ENCODE results near the gene RASSF9.

The RASSF9 gene

DNA sequence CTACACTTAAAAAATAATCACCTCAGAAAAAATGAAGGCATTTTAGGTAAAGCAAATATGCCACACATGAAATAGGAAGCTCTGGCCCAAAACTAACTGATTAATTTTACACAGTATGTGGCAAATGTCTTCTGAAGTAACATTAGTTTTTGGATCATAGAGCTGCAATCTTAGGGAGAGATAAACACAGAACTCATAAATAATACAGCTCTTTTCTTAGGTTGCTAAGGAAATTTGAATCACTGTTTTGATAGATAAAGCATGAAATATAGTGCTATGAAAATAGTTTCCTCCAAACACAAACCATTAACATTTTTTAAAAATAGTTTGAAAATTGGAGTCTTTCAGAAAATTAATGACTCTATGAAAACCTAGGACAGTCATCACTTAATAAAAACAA, 15.0 kb downstream of the RASSF9 start:
- no peaks in the 10 kb centered on the region for H3K9me3 ChIP-seq (ENCODE audit: control insufficient read depth, insufficient read depth, low read length)
- no peak overlapping the region for H3K4me3 ChIP-seq (ENCODE audit: low read length)
- no peak for DNase-seq (ENCODE audit: low read depth, low spot score)
- H3K36me3 ChIP-seq (ENCODE audit: control insufficient read depth, insufficient read depth, low read length): no peaks in the 10 kb centered on the region
- H3K27ac ChIP-seq (ENCODE audit: low read length): no peak overlapping the region
- H3K4me1 ChIP-seq (ENCODE audit: control insufficient read depth, insufficient read depth, low read length): no peaks in the 10 kb centered on the region
- H3K27me3 ChIP-seq (ENCODE audit: control insufficient read depth, insufficient read depth, low read length): no peaks in the 10 kb centered on the region

DNA sequence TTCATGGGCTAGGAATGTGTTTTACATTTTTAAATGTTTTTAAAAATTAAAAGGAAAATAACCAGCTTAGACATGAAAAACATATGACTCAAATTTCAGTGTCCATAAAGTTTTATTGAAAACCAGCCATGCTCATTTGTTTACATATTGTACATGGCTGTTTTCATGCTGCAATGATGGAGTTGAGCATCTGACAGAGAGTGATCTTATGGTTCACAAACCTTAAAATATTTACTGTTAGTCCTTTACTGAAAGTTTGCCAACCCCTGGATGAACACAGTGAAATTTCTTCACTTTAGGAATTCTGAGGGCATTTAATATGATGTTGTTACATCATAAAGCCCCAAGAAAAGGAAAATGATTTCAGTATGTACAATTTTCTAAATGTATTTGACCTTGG, 16.1 kb downstream of the RASSF9 start:
- Histone ChIP-seq H3K4me3 (ENCODE audit: low read length) (no peak overlapping the region), H3K27ac (ENCODE audit: low read length) (no peak overlapping the region), H3K36me3 (ENCODE audit: control insufficient read depth, insufficient read depth, low read length) (no peaks in the 10 kb centered on the region), H3K27me3 (ENCODE audit: control insufficient read depth, insufficient read depth, low read length) (no peaks in the 10 kb centered on the region), H3K4me1 (ENCODE audit: control insufficient read depth, insufficient read depth, low read length) (no peaks in the 10 kb centered on the region), H3K9me3 (ENCODE audit: control insufficient read depth, insufficient read depth, low read length) (no peaks in the 10 kb centered on the region)
- no peak for DNase-seq (ENCODE audit: low read depth, low spot score)

DNA sequence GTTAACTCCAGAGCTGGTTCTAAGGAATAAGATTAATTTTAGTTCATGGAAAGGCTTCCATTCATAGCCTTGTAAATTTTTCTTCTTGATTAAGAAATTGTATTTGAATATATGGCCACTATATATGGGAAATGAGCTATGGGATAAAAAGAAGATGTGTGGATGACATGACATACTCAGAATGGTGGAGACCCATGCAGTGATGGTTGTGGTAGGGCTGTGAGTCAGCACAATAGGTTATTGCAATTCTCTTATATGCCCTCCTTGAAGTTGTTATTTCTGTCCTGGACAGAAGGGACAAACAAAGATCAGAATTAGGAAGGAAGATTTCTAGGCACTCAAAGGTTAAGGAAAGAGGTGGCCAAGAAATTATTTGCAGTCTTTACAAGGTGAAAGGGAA, 21.5 kb downstream of the RASSF9 start:
- Histone ChIP-seq H3K27ac (ENCODE audit: low read length) (no peak overlapping the region), H3K27me3 (ENCODE audit: control insufficient read depth, insufficient read depth, low read length) (no peaks in the 10 kb centered on the region), H3K4me1 (ENCODE audit: control insufficient read depth, insufficient read depth, low read length) (no peaks in the 10 kb centered on the region), H3K9me3 (ENCODE audit: control insufficient read depth, insufficient read depth, low read length) (no peaks in the 10 kb centered on the region), H3K4me3 (ENCODE audit: low read length) (no peak overlapping the region), H3K36me3 (ENCODE audit: control insufficient read depth, insufficient read depth, low read length) (no peaks in the 10 kb centered on the region)
- no peak for DNase-seq (ENCODE audit: low read depth, low spot score)

DNA sequence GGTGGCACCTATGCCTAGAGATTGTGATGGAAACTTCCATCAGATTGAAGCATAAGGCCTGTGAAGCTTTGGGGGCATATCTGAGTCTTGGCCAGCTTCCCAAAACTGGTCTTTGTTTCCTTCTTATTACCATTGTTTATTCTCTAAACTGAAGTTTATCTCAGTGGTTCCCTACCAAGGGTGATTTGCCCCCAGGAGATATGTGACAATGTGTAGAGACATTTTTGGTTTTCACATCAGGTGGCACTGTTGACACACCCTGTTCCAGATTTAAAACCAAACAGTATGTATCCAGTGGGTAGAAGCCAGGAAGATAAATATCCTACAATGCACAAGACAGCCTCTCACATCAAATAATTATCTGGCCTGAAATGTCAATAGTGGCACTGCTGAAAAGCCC, 22.1 kb downstream of the RASSF9 start:
- H3K9me3 ChIP-seq (ENCODE audit: control insufficient read depth, insufficient read depth, low read length): no peaks in the 10 kb centered on the region
- H3K4me3 ChIP-seq (ENCODE audit: low read length): no peak overlapping the region
- H3K27ac ChIP-seq (ENCODE audit: low read length): no peak overlapping the region
- DNase-seq (ENCODE audit: low read depth, low spot score): no peak
- no peaks in the 10 kb centered on the region for H3K4me1 ChIP-seq (ENCODE audit: control insufficient read depth, insufficient read depth, low read length)
- H3K27me3 ChIP-seq (ENCODE audit: control insufficient read depth, insufficient read depth, low read length): no peaks in the 10 kb centered on the region
- H3K36me3 ChIP-seq (ENCODE audit: control insufficient read depth, insufficient read depth, low read length): no peaks in the 10 kb centered on the region

DNA sequence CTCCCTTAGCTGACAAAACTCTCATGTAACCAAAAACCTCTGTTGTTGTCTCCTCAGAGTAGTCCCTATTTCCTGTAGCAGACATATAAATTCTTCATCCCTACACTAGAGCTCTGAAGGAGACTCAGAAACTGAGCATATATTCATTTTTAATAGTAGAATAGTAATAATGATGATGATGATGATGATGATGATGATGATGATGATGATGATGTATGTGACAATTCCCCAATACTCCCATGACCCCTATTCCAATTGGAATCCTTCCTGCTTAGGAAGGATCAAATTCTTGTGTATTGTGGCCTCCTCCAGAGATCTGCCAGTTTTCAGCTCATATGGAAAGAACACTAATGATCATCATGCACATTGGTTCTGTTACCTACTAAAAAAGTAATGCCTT, 26.7 kb downstream of the RASSF9 start:
- no peak overlapping the region for H3K27ac ChIP-seq (ENCODE audit: low read length)
- H3K9me3 ChIP-seq (ENCODE audit: control insufficient read depth, insufficient read depth, low read length): no peaks in the 10 kb centered on the region
- H3K27me3 ChIP-seq (ENCODE audit: control insufficient read depth, insufficient read depth, low read length): no peaks in the 10 kb centered on the region
- no peak for DNase-seq (ENCODE audit: low read depth, low spot score)
- no peaks in the 10 kb centered on the region for H3K36me3 ChIP-seq (ENCODE audit: control insufficient read depth, insufficient read depth, low read length)
- H3K4me1 ChIP-seq (ENCODE audit: control insufficient read depth, insufficient read depth, low read length): no peaks in the 10 kb centered on the region
- H3K4me3 ChIP-seq (ENCODE audit: low read length): no peak overlapping the region

DNA sequence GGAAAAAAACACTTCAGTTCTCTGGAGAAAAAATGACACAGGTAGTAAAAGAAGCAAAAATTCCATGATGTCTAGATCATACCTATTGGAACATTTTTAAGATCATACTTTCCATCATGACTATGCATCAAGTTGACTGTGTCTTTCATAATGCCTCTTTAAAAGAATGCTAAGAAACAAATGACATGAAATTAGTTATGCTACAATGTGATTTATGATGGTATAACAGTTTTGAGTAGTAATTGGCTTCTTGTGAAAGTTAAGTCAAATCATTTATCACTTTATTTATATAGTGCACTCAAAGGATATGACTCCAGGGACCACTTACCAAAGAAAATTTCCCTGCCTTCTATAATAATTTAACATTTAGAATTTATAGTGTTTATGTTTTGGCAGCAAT, 28.5 kb downstream of the RASSF9 start:
- no peak for DNase-seq (ENCODE audit: low read depth, low spot score)
- H3K36me3 ChIP-seq (ENCODE audit: control insufficient read depth, insufficient read depth, low read length): no peaks in the 10 kb centered on the region
- no peaks in the 10 kb centered on the region for H3K27me3 ChIP-seq (ENCODE audit: control insufficient read depth, insufficient read depth, low read length)
- H3K9me3 ChIP-seq (ENCODE audit: control insufficient read depth, insufficient read depth, low read length): no peaks in the 10 kb centered on the region
- H3K4me1 ChIP-seq (ENCODE audit: control insufficient read depth, insufficient read depth, low read length): no peaks in the 10 kb centered on the region
- H3K4me3 ChIP-seq (ENCODE audit: low read length): no peak overlapping the region
- no peak overlapping the region for H3K27ac ChIP-seq (ENCODE audit: low read length)

DNA sequence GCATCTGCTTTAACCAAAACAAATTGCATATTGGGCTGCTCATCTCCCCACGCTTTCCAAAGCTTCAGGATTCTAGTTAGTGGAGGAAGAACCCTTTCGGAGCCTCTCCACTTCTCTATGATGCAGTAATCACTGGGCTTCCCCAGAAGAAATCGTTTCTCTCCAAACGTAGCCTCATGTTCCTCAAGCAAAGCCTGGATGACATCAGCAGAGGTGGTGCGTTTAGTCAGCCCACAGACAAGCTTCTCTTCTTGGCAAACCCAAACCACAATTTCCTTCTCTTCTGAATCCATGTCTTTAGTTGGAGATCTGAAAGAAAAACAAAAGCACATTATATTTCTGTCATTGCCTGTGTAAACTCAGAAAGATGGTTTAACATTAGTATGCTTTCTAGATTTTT, 30.6 kb downstream of the RASSF9 start:
- no CpG with 5 or more reads among the region's 5 CpGs for WGBS (ENCODE audit: insufficient coverage, insufficient read length)
- Histone ChIP-seq H3K9me3 (ENCODE audit: control insufficient read depth, insufficient read depth, low read length) (no peaks in the 10 kb centered on the region), H3K36me3 (ENCODE audit: control insufficient read depth, insufficient read depth, low read length) (no peaks in the 10 kb centered on the region), H3K27me3 (ENCODE audit: control insufficient read depth, insufficient read depth, low read length) (no peaks in the 10 kb centered on the region), H3K4me1 (ENCODE audit: control insufficient read depth, insufficient read depth, low read length) (no peaks in the 10 kb centered on the region), H3K4me3 (ENCODE audit: low read length) (no peak overlapping the region), H3K27ac (ENCODE audit: low read length) (no peak overlapping the region)
- no peak for DNase-seq (ENCODE audit: low read depth, low spot score)

DNA sequence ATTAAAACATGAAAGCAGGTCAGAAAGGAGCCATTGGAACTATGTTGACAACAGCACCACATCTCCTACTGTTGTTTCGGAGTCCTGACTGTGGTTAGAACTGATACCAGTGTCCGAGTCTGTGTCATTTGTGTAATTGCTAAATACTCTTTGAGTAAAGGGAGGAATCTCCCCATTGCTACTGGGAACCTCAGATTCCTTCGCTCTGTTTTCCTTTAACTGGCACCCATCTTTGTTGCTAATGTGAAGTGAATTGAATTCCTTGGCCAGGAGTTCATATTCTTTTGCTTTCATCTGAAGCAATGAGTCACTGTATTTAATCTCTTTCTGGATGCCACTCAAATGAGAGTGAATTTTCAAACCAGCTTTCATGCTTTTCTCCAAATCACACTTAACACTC, 31.5 kb downstream of the RASSF9 start:
- Histone ChIP-seq H3K4me3 (ENCODE audit: low read length) (no peak overlapping the region), H3K36me3 (ENCODE audit: control insufficient read depth, insufficient read depth, low read length) (no peaks in the 10 kb centered on the region), H3K27ac (ENCODE audit: low read length) (no peak overlapping the region), H3K27me3 (ENCODE audit: control insufficient read depth, insufficient read depth, low read length) (no peaks in the 10 kb centered on the region), H3K9me3 (ENCODE audit: control insufficient read depth, insufficient read depth, low read length) (no peaks in the 10 kb centered on the region), H3K4me1 (ENCODE audit: control insufficient read depth, insufficient read depth, low read length) (no peaks in the 10 kb centered on the region)
- DNase-seq (ENCODE audit: low read depth, low spot score): no peak
- WGBS (ENCODE audit: insufficient coverage, insufficient read length): no CpG with 5 or more reads among the region's 3 CpGs

DNA sequence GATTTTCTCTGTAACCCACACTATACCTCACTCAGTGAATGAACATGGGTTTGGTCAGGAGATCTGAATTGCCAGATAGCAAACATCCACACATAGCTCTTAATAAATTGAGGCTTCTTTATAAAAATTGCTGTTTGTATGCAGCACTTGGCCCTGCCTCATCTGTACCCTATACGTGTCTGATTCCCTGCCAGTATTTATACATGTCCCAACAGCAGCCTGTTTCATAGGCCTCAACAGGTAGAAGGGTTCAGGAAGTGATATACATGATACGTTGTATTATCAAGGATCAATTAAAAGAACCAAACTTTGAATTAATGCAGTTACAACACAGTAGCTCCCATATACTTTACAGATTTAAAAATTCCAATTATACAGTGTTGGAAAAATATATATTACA, 32.3 kb downstream of the RASSF9 start:
- Histone ChIP-seq H3K36me3 (ENCODE audit: control insufficient read depth, insufficient read depth, low read length) (no peaks in the 10 kb centered on the region), H3K4me1 (ENCODE audit: control insufficient read depth, insufficient read depth, low read length) (no peaks in the 10 kb centered on the region), H3K27me3 (ENCODE audit: control insufficient read depth, insufficient read depth, low read length) (no peaks in the 10 kb centered on the region), H3K27ac (ENCODE audit: low read length) (no peak overlapping the region), H3K9me3 (ENCODE audit: control insufficient read depth, insufficient read depth, low read length) (no peaks in the 10 kb centered on the region), H3K4me3 (ENCODE audit: low read length) (no peak overlapping the region)
- no CpG with 5 or more reads among the region's 2 CpGs for WGBS (ENCODE audit: insufficient coverage, insufficient read length)
- no peak for DNase-seq (ENCODE audit: low read depth, low spot score)

DNA sequence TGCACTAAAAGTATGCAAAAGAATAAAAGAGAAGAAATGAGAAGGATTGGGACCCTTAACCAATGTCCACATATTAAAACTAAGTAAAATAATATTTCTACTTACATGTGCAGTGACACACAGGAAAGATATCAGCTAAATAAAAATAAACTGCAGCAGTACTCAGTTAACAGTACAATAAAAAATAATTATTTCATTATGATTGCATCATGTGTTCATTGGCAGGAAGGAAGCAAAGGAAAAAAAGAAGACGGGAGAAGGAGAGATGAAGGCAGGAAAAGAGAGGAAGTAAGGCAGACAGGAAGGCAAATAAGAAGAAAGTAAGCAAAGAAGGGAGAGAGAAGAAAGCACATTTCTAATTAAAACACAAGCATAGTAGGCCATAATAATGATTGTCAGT, 33.0 kb downstream of the RASSF9 start:
- Histone ChIP-seq H3K4me3 (ENCODE audit: low read length) (no peak overlapping the region), H3K4me1 (ENCODE audit: control insufficient read depth, insufficient read depth, low read length) (no peaks in the 10 kb centered on the region), H3K27ac (ENCODE audit: low read length) (no peak overlapping the region), H3K27me3 (ENCODE audit: control insufficient read depth, insufficient read depth, low read length) (no peaks in the 10 kb centered on the region), H3K9me3 (ENCODE audit: control insufficient read depth, insufficient read depth, low read length) (no peaks in the 10 kb centered on the region), H3K36me3 (ENCODE audit: control insufficient read depth, insufficient read depth, low read length) (no peaks in the 10 kb centered on the region)
- DNase-seq (ENCODE audit: low read depth, low spot score): no peak
- no CpG with 5 or more reads among the region's 1 CpG for WGBS (ENCODE audit: insufficient coverage, insufficient read length)

DNA sequence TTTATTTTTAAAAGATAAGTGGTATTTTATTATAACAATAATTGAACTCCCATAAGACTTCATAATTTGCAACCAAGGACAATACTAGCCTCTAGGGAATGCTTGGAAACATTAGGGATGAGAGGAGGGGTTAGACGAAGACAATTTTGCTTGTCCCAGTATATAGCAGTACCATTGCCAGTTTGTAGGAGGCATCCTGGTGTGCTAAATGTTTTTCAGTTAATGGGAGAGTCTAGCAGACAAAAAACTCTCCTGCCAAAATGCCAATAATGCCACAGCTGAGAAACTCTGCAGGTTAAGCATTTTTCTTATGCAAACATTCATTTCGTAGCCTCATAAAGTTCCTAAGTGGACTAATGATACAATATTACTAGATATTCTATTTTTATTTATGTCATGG, 38.1 kb downstream of the RASSF9 start:
- Histone ChIP-seq H3K27ac (ENCODE audit: low read length) (no peak overlapping the region), H3K9me3 (ENCODE audit: control insufficient read depth, insufficient read depth, low read length) (no peaks in the 10 kb centered on the region), H3K36me3 (ENCODE audit: control insufficient read depth, insufficient read depth, low read length) (no peaks in the 10 kb centered on the region), H3K4me1 (ENCODE audit: control insufficient read depth, insufficient read depth, low read length) (no peaks in the 10 kb centered on the region), H3K27me3 (ENCODE audit: control insufficient read depth, insufficient read depth, low read length) (no peaks in the 10 kb centered on the region), H3K4me3 (ENCODE audit: low read length) (no peak overlapping the region)
- no CpG with 5 or more reads among the region's 2 CpGs for WGBS (ENCODE audit: insufficient coverage, insufficient read length)
- DNase-seq (ENCODE audit: low read depth, low spot score): no peak

DNA sequence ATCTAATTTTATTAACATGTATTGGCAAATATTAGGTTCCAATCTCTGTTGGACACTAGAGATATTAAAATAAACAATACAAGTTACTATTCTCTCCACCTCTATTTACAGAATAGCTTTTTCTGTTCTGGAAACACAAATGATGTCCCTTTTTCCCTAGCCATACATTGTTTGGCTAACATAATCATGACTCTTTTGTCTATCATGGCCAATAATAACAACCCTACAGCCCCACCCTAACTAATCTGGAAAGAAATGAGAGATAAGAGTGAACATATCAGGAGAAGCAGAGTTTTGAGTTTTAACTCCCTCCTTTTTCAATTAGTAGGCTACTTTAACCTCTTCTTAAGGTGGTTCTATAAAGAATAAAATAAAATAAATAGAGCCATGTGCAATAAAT, 40.2 kb downstream of the RASSF9 start:
- H3K9me3 ChIP-seq (ENCODE audit: control insufficient read depth, insufficient read depth, low read length): no peaks in the 10 kb centered on the region
- DNase-seq (ENCODE audit: low read depth, low spot score): no peak

More for the DNA sequence above, 40.2 kb downstream of the RASSF9 start:
- Histone ChIP-seq H3K27ac (ENCODE audit: low read length) (no peak overlapping the region), H3K4me1 (ENCODE audit: control insufficient read depth, insufficient read depth, low read length) (no peaks in the 10 kb centered on the region), H3K36me3 (ENCODE audit: control insufficient read depth, insufficient read depth, low read length) (no peaks in the 10 kb centered on the region), H3K4me3 (ENCODE audit: low read length) (no peak overlapping the region), H3K27me3 (ENCODE audit: control insufficient read depth, insufficient read depth, low read length) (no peaks in the 10 kb centered on the region)
